H1 (cell line): Measurements from ENCODE around the gene MTMR10. TPM values are rescaled to one million over a fixed set of nuclear protein-coding genes. Genes with fewer than 3 reads are reported as not detected.

Source experiments
- CTCF ChIA-PET: fragments of 300-600 bp; sonication (Branson Sonifier 250); formaldehyde crosslinking; loops from one replicate; lab custom pipeline; 2021; ENCODE audit not compliant: partially characterized antibody; lab: Charles Lee
- POLR2A ChIA-PET: fragments of 300-600 bp; sonication (Branson Sonifier 250); formaldehyde crosslinking; loops from one replicate; lab custom pipeline; 2021; ENCODE audit warnings: inconsistent platforms; ENCODE audit not compliant: partially characterized antibody; lab: Charles Lee
- DNase-seq, 2 experiments: peaks; one replicate each; pipeline versions ENCODE4 v3.0.0 to v3.0.0-alpha.2; 2010 to 2022; ENCODE audit warnings: low spot score in 2 of 2, low read depth in 1 of 2, mixed read lengths in 1 of 2
- FAIRE-seq: peaks from 2 replicates; lab custom pipeline; 2011; peaks lifted over from hg19 to GRCh38; lab: Jason Lieb, UNC
- H2AFZ ChIP-seq: 2 replicates; pipeline ENCODE4 v1.8.1; 2012; ENCODE audit warnings: low read length, inconsistent platforms
- H2AK5ac ChIP-seq: 2 replicates; pipeline ENCODE4 v1.6.1; 2013; ENCODE audit warnings: low read depth, low read length
- H2BK120ac ChIP-seq: replicated peaks from 2 replicates; pipeline ENCODE3; 2013; ENCODE audit warnings: low read depth, low read length, inconsistent platforms
- H2BK12ac ChIP-seq: 2 replicates; pipeline ENCODE4 v1.6.1; 2013; ENCODE audit warnings: low read depth, low read length
- H2BK15ac ChIP-seq: 2 replicates; pipeline ENCODE4 v1.6.1; 2013; ENCODE audit warnings: low read length
- H2BK20ac ChIP-seq: 2 replicates; pipeline ENCODE4 v1.6.1; 2013; ENCODE audit warnings: low read length
- H2BK5ac ChIP-seq: 2 replicates; pipeline ENCODE4 v1.6.1; 2013; ENCODE audit warnings: low read depth, low read length
- H3K14ac ChIP-seq: 2 replicates; pipeline ENCODE4 v1.6.1; 2013; ENCODE audit warnings: inconsistent platforms; ENCODE audit not compliant: insufficient read length
- H3K18ac ChIP-seq: 2 replicates; pipeline ENCODE4 v1.6.1; 2013; ENCODE audit warnings: low read length; ENCODE audit errors: extremely low read depth
- H3K23ac ChIP-seq: 2 replicates; pipeline ENCODE4 v1.6.1; 2013; ENCODE audit warnings: inconsistent platforms; ENCODE audit not compliant: insufficient read length
- H3K23me2 ChIP-seq: 2 replicates; pipeline ENCODE4 v1.6.1; 2013; ENCODE audit warnings: low read depth, low read length
- H3K27ac ChIP-seq: 2 replicates; pipeline ENCODE4 v1.6.1; 2011; ENCODE audit warnings: low read depth, low read length, inconsistent platforms
- H3K27me3 ChIP-seq, 4 experiments: replicated peaks in 1 of 4; 1 replicate in 1 of 4; 2 replicates in 3 of 4; pipeline versions ENCODE4 v1.6.1 to v1.8.1; 2011 to 2013; ENCODE audit warnings: low read length in 3 of 4, mild to moderate bottlenecking in 3 of 4, inconsistent platforms in 2 of 4, mixed read lengths in 2 of 4, moderate library complexity in 1 of 4; ENCODE audit not compliant: control insufficient read depth in 3 of 4, insufficient read depth in 3 of 4; ENCODE audit errors: extremely low read depth in 1 of 4
- H3K36me3 ChIP-seq, 4 experiments: 2 replicates each; pipeline versions ENCODE4 v1.6.1 to v1.8.1; 2011 to 2013; ENCODE audit warnings: mild to moderate bottlenecking in 4 of 4, low read length in 3 of 4, moderate library complexity in 2 of 4, control low read depth in 1 of 4, inconsistent platforms in 1 of 4; ENCODE audit not compliant: insufficient read depth in 4 of 4, control insufficient read depth in 2 of 4
- H3K4ac ChIP-seq: replicated peaks from 2 replicates; pipeline ENCODE3; 2013; ENCODE audit warnings: low read length, low read depth, mixed read lengths, inconsistent platforms; ENCODE audit not compliant: insufficient read length
- H3K4me1 ChIP-seq, 4 experiments: replicated peaks in 1 of 4; 1 replicate in 1 of 4; 2 replicates in 3 of 4; pipeline versions ENCODE4 v1.6.1 to v1.8.1; 2011 to 2013; ENCODE audit warnings: low read length in 3 of 4, inconsistent platforms in 2 of 4, mixed read lengths in 1 of 4; ENCODE audit not compliant: insufficient read depth in 4 of 4, control insufficient read depth in 3 of 4
- H3K4me2 ChIP-seq, 2 experiments: 2 replicates each; pipeline versions ENCODE4 v1.6.1 to v1.8.1; 2011 to 2013; ENCODE audit warnings: low read depth in 2 of 2, low read length in 2 of 2, control low read depth in 1 of 2, inconsistent platforms in 1 of 2, mild to moderate bottlenecking in 1 of 2; ENCODE audit not compliant: insufficient read depth in 1 of 2
- H3K4me3 ChIP-seq, 4 experiments: fragments of 200-600, 300-600 bp in 1 of 4; sonication (generic), shearing (Covaris generic), sonication (Bioruptor Twin) in 1 of 4; 2 replicates each; pipeline versions ENCODE4 v1.5.1 to v1.8.1; 2011 to 2016; ENCODE audit warnings: low read length in 4 of 4, low read depth in 3 of 4, control low read depth in 2 of 4, inconsistent platforms in 2 of 4, mild to moderate bottlenecking in 2 of 4, mixed read lengths in 1 of 4, moderate library complexity in 1 of 4; ENCODE audit not compliant: insufficient read depth in 2 of 4; ENCODE audit errors: extremely low read depth in 1 of 4
- H3K56ac ChIP-seq: replicated peaks from 2 replicates; pipeline ENCODE3; 2013; ENCODE audit warnings: low read depth, mild to moderate bottlenecking, mixed read lengths, low read length, inconsistent platforms; ENCODE audit not compliant: insufficient read length
- H3K79me1 ChIP-seq: 2 replicates; pipeline ENCODE4 v1.6.1; 2013; ENCODE audit warnings: low read depth, low read length, control low read depth
- H3K79me2 ChIP-seq, 2 experiments: 2 replicates each; pipeline versions ENCODE4 v1.6.1 to v1.8.1; 2012 to 2013; ENCODE audit warnings: low read length in 2 of 2, mild to moderate bottlenecking in 2 of 2, inconsistent platforms in 1 of 2; ENCODE audit not compliant: insufficient read depth in 2 of 2, control insufficient read depth in 1 of 2
- H3K9ac ChIP-seq, 4 experiments: replicated peaks in 1 of 4; 1 replicate in 1 of 4; 2 replicates in 3 of 4; pipeline versions ENCODE4 v1.6.1 to v1.8.1; 2011 to 2013; ENCODE audit warnings: low read depth in 3 of 4, low read length in 3 of 4, control low read depth in 2 of 4, mild to moderate bottlenecking in 2 of 4, moderate library complexity in 2 of 4, inconsistent platforms in 1 of 4; ENCODE audit errors: extremely low read depth in 1 of 4
- H3K9me3 ChIP-seq, 2 experiments: 2 replicates each; pipeline versions ENCODE4 v1.6.1 to v1.8.1; 2012 to 2013; ENCODE audit warnings: mild to moderate bottlenecking in 2 of 2, moderate library complexity in 2 of 2, control low read depth in 1 of 2, inconsistent platforms in 1 of 2, low read depth in 1 of 2, low read length in 1 of 2, mixed read lengths in 1 of 2; ENCODE audit not compliant: insufficient read depth in 2 of 2
- H4K20me1 ChIP-seq, 2 experiments: replicated peaks in 1 of 2; 2 replicates each; pipeline versions ENCODE3 to v1.8.1; 2011 to 2013; ENCODE audit warnings: inconsistent platforms in 2 of 2, low read length in 2 of 2, mild to moderate bottlenecking in 1 of 2; ENCODE audit not compliant: insufficient read depth in 2 of 2, control insufficient read depth in 1 of 2
- H4K5ac ChIP-seq: 2 replicates; pipeline ENCODE4 v1.6.1; 2013; ENCODE audit warnings: low read length, low read depth, mixed read lengths, inconsistent platforms; ENCODE audit not compliant: insufficient read length
- H4K8ac ChIP-seq: 2 replicates; pipeline ENCODE4 v1.8.0; 2013; ENCODE audit warnings: mild to moderate bottlenecking, moderate library complexity, low read length, inconsistent platforms; ENCODE audit not compliant: insufficient read depth; ENCODE audit errors: extremely low read depth
- H4K91ac ChIP-seq: replicated peaks from 2 replicates; pipeline ENCODE3; 2013; ENCODE audit warnings: low read length, mixed read lengths, inconsistent platforms; ENCODE audit not compliant: insufficient read length
- CHD1 ChIP-seq: IDR thresholded peaks from 2 replicates; pipeline ENCODE4 v1.6.1; 2012; ENCODE audit warnings: low read depth, low read length, improper control_type of control experiment
- WGBS, 2 experiments: shearing (Covaris generic) in 1 of 2; methylation state at CpG; one replicate each; pipeline versions ENCODE4 v1.1.6 to v1.1.7; 2013 to 2015; ENCODE audit warnings: low lambda C conversion rate in 2 of 2, mixed read lengths in 2 of 2, inconsistent platforms in 1 of 2, low coverage in 1 of 2, missing lambda C conversion rate in 1 of 2; ENCODE audit not compliant: insufficient replicate concordance in 2 of 2, insufficient coverage in 1 of 2, insufficient read length in 1 of 2; ENCODE audit errors: extremely low coverage in 1 of 2, missing lambda C conversion rate in 1 of 2; 5-methylcytosine and 5-hydroxymethylcytosine counted together
- polyA plus RNA-seq, 7 experiments: library from polyadenylated mRNA; depleted of rRNA in 3 of 7; stranded (reverse) in 5 of 7; unstranded in 2 of 7; fragments of >200 nt in 5 of 7; fragments of 200-250 nt in 2 of 7; gene quantifications; 1 replicate in 5 of 7; 2 replicates in 1 of 7; 4 replicates in 1 of 7; pipeline versions ENCODE4 v1.2.1 to v1.2.3, GENCODE V29; 2011 to 2013; ENCODE audit warnings: missing spikeins in 2 of 7, mixed read lengths in 2 of 7
- total RNA-seq: library from RNA; stranded (reverse); fragmentation: NEBNext Ultra II Directional; extraction: Animal tissue kit (Norgen Biotek cat#: 25700); gene quantifications from 2 replicates; pipeline ENCODE4 v1.2.1, GENCODE V29; 2021

MTMR10 gene
- total and polyA plus RNA-seq, 2 of the 8 experiments (the other 6 are each of a cell fraction or from before 2014, with no cell fraction given), result 3.8 to 13.1 TPM

DNA sequence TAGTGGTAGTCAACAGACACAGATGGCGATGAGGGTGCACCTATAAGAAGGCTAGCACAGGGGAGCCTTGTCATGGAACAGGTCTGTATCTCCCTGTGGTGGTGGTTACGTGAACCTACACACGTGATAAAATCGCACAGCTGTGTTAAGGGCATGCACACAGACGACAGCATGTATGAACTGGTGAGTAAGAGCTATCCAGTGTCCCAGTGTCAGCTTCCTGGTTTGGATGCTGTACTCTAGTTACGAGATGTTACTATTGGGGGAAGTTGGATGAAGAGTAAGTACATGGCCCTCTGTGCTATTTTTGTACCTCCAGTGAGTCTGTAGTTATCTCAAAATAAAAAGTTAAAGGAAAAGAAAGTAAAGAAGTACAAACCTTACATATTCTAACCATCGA is 38.2 kb downstream of the MTMR10 start:
- no peak overlapping the region for H3K14ac ChIP-seq
- no peaks in the 10 kb centered on the region for H3K79me2 ChIP-seq
- H3K18ac ChIP-seq, result no peak overlapping the region
- no peak overlapping the region for H2BK12ac ChIP-seq
- no peak overlapping the region for H3K4me3 ChIP-seq
- no peak overlapping the region for H3K23ac ChIP-seq
- no peaks in the 10 kb centered on the region for H3K79me1 ChIP-seq
- H3K56ac ChIP-seq, result no peak overlapping the region
- no peak overlapping the region for H2BK120ac ChIP-seq
- FAIRE-seq, result no peak
- H2AFZ ChIP-seq, result no peak overlapping the region
- H3K23me2 ChIP-seq, result no peaks in the 10 kb centered on the region
- H3K4me1 ChIP-seq, result peaks cover 0 to 2% (median 0%) of the 10 kb centered on the region in 4 experiments; a peak in 1 of 7 replicates
- H3K27me3 ChIP-seq, result no peaks in the 10 kb centered on the region
- ChIA-PET POLR2A (no interaction called here), CTCF (interaction anchor here (0.9 kb wide), 1 partner anchor 8 kb away, joined by 6 read pairs; no protein-coding TSS in a partner anchor)
- 92% methylated on average over 7 of the region's 7 CpGs; no CpG with 5 or more reads in 1 of the 2 experiments for WGBS, 2 experiments
- no peak overlapping the region for H2BK5ac ChIP-seq
- DNase-seq, result no peak
- no peak overlapping the region for H2BK20ac ChIP-seq
- H4K91ac ChIP-seq, result no peak overlapping the region
- no peak overlapping the region for H2BK15ac ChIP-seq
- no peak for TF ChIP-seq CHD1
- no peak overlapping the region for H4K8ac ChIP-seq
- no peak overlapping the region for H3K27ac ChIP-seq
- no peak overlapping the region for H2AK5ac ChIP-seq
- H3K9ac ChIP-seq, result no peak overlapping the region
- no peaks in the 10 kb centered on the region for H4K20me1 ChIP-seq
- H4K5ac ChIP-seq, result no peak overlapping the region
- H3K9me3 ChIP-seq, result no peaks in the 10 kb centered on the region; a peak in 1 of 4 replicates
- peaks cover 0 to 46% (median 16%) of the 10 kb centered on the region in 4 experiments; a peak in 6 of 8 replicates for H3K36me3 ChIP-seq
- no peak overlapping the region for H3K4me2 ChIP-seq
- no peak overlapping the region for H3K4ac ChIP-seq
